T-helper 1 cell treated with Interleukin-12 subunit alpha and Interleukin-12 subunit beta and Interleukin-4 antibody, amounts not matched to agents 30 ng/mL and 1 ng/mL, for 36 hours (primary cell): ENCODE results near the gene METTL25B. TPM values are rescaled to one million over a fixed set of nuclear protein-coding genes. Genes with fewer than 3 reads are reported as not detected.

Source experiments
- intact Hi-C: fragments of 100-400 bp; cut with micrococcal nuclease; formaldehyde crosslinking; loops from one replicate; pipeline ENCODE4 v1.15.1; 2024
- total RNA-seq: library from RNA; stranded (reverse); gene quantifications from 2 replicates; pipeline ENCODE4 v1.2.3, GENCODE V29; 2022

Gene METTL25B
- total RNA-seq, 1 donor from 2014 or later: 30.6 TPM

DNA sequence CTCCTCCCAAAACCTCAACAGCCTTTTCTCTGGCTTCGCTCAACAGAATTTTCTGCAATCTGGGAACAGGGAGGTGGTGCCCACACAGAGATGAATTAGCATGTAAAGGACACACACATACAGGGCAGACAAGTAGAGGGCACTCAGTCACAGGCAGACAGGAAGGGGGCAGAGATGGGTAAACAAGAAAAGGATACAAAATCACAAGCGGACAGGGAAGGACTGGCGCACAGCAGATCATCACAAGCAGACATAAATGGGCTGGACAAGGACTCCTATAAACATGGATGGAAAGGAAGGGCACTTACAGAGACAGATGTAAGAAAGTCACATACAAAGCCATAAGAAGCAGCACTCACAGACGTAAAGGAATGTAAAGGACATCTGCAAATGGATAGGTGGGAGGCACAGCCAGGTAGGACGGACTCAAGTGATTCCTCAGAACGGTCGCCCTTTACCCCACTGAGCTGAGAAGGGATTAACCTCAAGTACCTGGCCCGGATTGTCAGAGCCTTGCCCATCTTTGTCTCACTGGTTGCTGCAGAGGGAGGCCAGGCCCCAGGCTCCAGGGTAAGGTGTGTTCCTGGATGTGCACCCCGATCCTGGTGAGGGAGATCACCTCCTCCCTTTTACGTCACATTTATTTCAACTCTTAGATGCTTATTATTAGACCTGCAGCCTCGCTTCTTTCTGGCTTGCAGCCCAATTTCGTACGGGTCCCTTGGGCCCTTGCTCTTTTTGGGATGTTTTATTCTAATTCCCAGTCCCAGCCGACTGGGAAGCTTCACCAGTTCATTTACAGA is 38.2 kb downstream of the METTL25B start:
- intact Hi-C loops: loop anchor here (1.0 to 2.0 kb wide), 12 partner anchors 15 to 712 kb away; partner anchors contain the start of genes CCT3, ETV3, GPATCH4 and HDGF

DNA sequence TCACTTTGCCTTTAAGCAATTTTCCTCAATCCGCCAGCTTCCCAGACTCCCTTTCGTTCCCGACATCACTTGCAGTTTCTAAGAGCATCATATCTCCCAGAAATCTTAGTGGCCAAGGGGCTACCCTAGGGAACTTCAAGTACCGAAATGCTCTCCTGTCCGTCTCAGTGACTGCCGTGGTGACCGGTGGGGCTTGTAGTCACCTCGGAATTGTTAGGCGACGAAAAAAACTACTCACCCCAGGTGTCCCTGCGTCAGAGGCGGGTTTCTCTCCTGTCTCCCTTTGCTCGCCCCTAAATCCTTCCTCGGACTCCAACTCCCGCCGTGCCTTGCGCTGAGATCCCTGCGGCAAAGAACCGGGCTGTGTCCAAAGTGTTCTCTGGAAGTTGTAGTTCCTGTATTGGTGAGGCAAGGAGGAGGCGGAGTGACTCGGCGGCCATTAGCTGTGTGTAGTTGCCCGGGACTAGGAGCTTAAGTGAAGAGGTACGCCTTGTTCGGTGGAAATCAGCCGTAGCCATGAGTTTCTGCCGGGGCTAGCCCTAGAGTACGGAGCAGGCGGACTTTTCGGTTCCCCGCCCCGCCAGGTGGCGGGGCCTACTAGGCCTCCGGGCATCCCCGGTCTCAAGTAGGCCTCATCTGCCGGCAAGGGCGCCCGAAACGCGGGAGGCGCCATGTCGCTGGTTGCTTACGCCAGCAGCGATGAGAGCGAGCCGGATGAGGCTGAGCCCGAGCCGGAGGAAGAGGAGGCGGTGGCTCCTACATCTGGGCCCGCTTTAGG is 39.0 kb downstream of the METTL25B start, which contains the start of gene PRCC:
Gene PRCC (plus strand): TSS at position 435 of the 778 bp plus-strand sequence. CDS start 237 bp downstream, at position 672.
- intact Hi-C loops: loop anchor here (1.0 to 2.0 kb wide), 12 partner anchors 16 to 713 kb away; partner anchors contain the start of genes CCT3, ETV3, GPATCH4 and HDGF

- intact Hi-C loops: loop anchor here (1.0 to 2.0 kb wide), 13 partner anchors 17 to 714 kb away; partner anchors contain the start of genes CCT3, ETV3, GPATCH4 and HDGF
These were observed 39.8 kb downstream of the METTL25B start for GRCh38 chr1:156767879-156768604.

DNA sequence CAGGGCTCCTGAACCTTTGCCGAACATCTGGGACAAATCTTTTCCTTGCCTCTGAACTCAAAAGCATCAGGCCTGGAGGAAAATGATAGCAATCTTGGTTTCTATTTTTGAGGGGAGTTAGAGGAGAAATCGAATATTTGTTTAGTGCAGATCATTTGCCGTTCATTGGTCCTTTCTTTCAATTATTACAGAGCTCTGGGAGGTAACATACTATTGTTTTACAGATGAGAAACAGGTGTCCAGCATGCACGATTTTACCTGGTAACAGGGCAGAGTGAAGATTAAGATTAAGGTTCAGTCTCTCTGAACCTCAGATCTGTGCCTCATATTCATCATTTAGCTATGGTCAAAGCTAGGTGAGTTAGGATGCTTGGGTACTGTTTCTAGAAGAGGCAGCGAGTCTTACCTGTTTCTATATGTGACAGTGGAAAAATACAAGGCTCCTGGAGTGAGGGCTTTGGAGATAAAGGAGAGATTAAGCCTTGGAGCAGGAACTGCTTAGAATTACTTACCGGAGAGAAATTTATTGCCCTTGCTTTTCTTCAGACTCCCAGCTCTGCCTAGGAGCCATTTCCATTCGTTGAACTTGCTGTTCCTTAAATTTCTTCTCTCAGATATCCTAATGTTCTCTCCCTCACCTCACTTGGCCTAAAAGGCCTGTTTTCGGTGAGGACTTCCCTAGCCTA is 40.5 kb downstream of the METTL25B start:
- intact Hi-C loops: loop anchor here (1.0 kb wide), 1 partner anchor 144 kb away; no protein-coding TSS in a partner anchor

- intact Hi-C loops: no loop called here
These were observed 44.0 kb downstream of the METTL25B start for GRCh38 chr1:156772222-156772621.

DNA sequence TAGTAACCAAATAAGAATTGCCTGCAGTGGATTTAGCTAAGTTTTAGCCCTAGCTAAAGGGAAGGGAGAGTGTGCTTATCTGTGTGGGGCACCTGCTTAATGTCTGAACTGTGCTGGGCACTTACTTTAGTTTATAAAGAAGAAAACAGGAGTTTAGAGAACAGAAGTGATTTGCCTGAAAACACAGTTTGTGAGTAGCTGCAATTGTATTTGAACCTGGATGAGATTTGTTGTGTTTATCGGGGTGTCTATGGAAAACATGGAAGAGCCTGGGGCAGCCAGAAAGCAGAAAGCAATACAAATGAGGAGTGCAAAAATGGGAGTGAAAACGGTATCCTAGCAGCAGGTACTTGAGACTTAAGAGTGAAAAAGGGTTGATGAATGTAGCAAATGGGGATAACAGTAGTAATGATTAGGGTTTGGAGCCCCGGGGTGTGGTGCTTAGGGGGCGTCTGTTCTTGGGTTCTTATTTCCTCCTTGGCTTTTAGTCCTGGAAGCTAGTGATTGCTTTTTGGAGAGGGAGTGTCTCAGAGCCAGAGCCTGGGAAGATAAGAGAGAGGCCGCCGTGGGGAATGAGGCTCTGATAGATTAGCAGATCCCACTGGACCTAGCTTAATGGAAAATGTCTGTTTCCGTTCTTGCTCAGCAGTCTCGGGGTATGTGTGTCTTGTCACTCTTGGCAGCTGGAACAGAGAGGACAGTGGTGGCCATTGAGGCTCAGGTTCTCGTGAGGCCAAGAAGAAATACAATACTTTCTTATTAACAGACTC is 44.6 kb downstream of the METTL25B start:
- intact Hi-C loops: no loop called here

DNA sequence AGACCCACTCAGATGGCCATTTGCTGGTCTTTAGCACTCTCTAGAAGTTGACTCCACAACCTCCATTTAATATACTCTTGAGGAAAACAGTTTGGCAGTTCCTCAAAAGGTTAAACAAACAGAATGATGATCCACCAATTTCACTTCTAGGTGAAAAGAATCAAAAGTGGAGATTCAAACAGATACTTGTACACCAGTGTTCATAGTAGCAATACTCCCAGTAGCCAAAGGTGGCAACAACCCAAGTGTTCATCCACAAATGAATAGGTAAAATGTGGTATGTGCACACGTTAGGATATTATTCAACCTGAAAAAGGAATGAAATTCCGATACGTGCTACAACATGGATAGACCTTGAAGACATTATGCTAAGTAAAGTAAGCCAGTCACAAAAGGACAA is 45.3 kb downstream of the METTL25B start:
- intact Hi-C loops: no loop called here

- intact Hi-C loops: no loop called here
These were observed 47.5 kb downstream of the METTL25B start for GRCh38 chr1:156775799-156776198.

- intact Hi-C loops: no loop called here
These were observed 48.7 kb downstream of the METTL25B start for GRCh38 chr1:156776942-156777341.

GRCh38 chr1:156777573-156777972 is 49.3 kb downstream of the METTL25B start:
- intact Hi-C loops: no loop called here

DNA sequence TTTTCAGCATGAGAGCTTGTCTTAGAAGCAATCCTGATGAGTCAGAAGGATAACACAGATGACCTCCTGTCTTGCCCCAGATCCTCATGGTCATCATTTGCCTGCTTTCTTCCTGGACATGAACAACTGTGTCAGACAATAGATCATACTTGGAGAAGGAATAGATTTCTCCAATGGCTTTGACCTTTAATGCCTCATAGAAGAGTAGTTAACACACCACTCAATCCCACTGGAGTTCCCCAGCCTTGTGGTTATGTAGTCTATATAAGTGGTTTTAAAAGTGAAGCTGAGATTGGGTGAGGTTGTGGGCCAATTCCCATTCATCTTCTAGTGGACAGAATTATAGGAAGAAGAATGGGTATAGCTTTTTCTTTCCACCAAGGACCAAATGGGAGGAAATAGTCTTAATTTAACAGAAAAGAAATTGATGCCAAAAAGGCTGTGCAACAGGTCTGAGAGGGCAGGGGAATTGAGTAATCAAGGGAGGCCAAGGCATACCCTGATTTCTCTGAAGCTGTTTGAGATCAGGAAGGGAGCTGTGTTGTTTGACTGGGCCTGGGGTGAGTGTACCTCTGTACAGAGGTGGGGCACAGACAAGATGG is 53.4 kb downstream of the METTL25B start:
- intact Hi-C loops: no loop called here

- intact Hi-C loops: no loop called here
These were observed 57.2 kb downstream of the METTL25B start for GRCh38 chr1:156785458-156785857.

Other genes starting within 250 kb of the METTL25B start
- gene MEF2D, start 227.7 kb upstream of the METTL25B start, total RNA-seq: 52.6 and 53.7 TPM in 2 replicates
- gene IQGAP3, start 155.9 kb upstream of the METTL25B start, total RNA-seq: 9.6 and 11.6 TPM in 2 replicates
- gene TTC24, start 148.7 kb upstream of the METTL25B start, total RNA-seq: 2.8 and 3.1 TPM in 2 replicates
- gene NAXE, start 136.7 kb upstream of the METTL25B start, total RNA-seq: 58.2 and 61.7 TPM in 2 replicates
- gene GPATCH4, start 127.0 kb upstream of the METTL25B start, total RNA-seq: 45.4 and 46.6 TPM in 2 replicates
- gene HAPLN2, start 109.1 kb upstream of the METTL25B start, total RNA-seq: not detected in 2 replicates
- not detected in 2 replicates for gene BCAN, start 86.4 kb upstream of the METTL25B start, total RNA-seq
- 0.07 and 0.12 TPM in 2 replicates for gene NES, start 51.1 kb upstream of the METTL25B start, total RNA-seq
- 1.7 and 1.8 TPM in 2 replicates for gene CRABP2, start 22.9 kb upstream of the METTL25B start, total RNA-seq
- 55.7 and 59.7 TPM in 2 replicates for gene ISG20L2, start 297 bp downstream of the METTL25B start, total RNA-seq
- 61.0 and 67.4 TPM in 2 replicates for gene MRPL24, start 12.6 kb downstream of the METTL25B start, total RNA-seq
- 248 and 260 TPM in 2 replicates for gene HDGF, start 23.2 kb downstream of the METTL25B start, total RNA-seq
- gene PRCC, start 39.1 kb downstream of the METTL25B start, total RNA-seq: 90.1 and 91.3 TPM in 2 replicates
- 234 and 243 TPM in 2 replicates for gene SH2D2A, start 88.4 kb downstream of the METTL25B start, total RNA-seq
- 0.63 and 0.81 TPM in 2 replicates for gene INSRR, start 130.6 kb downstream of the METTL25B start, total RNA-seq
- gene NTRK1, start 132.4 kb downstream of the METTL25B start, total RNA-seq: 13.5 and 13.8 TPM in 2 replicates
- 0.12 and 0.29 TPM in 2 replicates for gene PEAR1, start 165.2 kb downstream of the METTL25B start, total RNA-seq
- not detected in 2 replicates for gene LRRC71, start 192.2 kb downstream of the METTL25B start, total RNA-seq